Stimulated activated CD8-positive, alpha-beta memory T cell treated with anti-CD3 and anti-CD28 coated beads, Interleukin-4, amount 100 ng/mL, for 24 hours (primary cell): ENCODE data around the gene METTL13.

Experiments used
- DNase-seq: peaks from one replicate; pipeline ENCODE4 v3.0.0-alpha.2; 2020; ENCODE audit warnings: low read depth

Gene METTL13

GRCh38 chr1:171803461-171804022 lies 22.1 kb downstream of the METTL13 start:
- no peak for DNase-seq

DNA sequence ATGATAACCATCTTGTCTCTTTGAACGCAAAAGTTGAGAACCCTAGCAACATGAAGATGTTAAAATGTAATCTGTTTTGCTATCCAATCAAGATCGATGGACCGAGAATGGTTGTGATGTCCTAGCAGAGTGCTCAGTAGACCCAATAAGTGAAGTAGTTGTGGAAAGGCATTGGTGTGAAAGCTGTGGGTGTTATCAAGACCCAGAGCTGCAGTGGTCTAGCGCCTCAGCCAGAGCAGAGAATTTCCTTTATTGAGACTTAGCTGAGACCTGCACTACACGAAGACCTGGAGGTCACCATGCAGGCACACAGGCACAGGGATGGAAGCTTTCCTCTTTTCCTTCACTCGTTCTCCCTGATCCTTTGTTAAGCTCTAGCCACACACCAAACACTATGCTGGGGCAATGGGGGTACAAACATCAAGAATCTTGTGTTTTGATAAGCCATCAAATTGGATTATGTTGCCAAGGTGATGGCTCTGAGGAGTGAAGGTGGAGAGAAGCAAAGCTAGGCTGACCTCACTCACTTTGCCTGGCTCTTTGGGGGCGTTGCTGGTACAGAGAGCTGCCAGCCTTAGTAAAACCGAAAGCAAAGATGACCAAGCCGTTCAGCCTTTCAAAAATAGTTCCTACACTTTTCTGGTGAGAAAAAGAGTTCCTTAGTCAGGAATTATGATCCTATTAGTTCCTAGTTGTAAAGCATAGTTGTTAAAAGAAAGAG lies 24.1 kb downstream of the METTL13 start:
- DNase-seq = no peak

DNA sequence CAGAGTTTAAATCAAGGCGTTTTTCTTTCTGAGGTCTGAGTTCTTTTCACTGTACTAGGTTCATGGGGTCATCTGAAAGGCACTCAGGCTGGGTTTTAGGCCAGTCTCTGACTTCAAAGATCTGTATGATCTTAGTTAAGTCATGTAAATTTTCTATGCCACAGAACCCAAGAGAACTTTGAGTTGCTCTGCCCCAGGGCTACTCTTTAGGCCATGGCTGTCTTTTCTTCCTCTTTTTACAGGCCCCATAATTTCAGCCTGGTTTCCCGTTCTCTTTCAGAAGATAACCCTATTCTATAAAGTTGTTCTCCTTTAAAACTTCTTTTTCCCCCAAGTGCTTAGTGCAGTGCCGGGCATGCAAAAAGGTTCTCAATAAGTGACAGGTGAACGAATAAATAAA lies 26.1 kb downstream of the METTL13 start:
- no peak for DNase-seq

DNA sequence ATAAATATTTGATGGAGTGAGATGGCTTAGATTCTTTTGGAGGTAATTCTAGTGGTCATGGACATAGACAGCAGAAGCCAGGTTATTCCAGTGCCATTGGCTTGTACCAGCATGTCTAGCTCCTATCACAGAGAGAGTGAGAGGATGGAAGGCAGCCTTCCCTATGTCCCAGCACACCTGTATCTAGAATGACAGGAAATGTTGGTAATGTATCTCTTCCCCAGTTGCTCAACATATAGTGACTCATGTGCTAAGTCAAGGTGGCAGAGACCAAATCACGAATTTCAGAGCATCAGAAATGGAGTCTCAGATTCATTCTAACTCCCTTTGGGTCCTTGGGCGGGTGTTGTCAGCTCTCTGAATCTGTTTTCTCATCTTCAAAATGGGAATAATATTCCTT lies 28.4 kb downstream of the METTL13 start:
- no peak for DNase-seq

GRCh38 chr1:171811672-171812071 lies 30.2 kb downstream of the METTL13 start:
- no peak for DNase-seq

GRCh38 chr1:171814692-171815091 lies 33.2 kb downstream of the METTL13 start:
- no peak for DNase-seq

DNA sequence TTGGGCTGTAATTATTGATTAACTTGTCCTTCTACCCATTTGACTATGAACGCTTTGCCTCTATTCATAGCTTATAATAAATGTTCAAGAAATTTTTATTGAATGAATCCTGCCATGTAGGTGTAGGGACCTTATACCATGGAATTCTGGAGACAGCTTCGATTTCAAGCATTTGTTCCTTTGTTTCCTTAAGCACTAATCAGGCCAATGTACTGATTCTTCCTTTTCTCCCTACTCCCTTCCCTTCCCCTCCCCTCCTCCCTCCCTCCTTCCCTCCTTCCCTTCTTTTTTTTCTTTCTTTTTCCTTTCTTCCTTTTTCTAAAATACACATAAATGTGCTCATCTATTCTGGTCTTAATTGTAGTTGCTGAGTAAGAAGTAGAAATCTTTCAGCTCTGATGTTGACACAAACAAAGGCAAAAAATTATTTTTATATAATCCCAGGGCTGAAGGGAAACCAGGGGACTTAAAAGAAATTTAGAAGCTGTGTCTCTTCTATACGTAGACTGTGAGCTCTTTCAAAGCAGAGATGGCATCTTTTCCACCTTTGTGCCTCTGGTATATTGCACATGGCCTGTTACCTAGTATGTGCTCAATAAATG lies 34.9 kb downstream of the METTL13 start:
- no peak for DNase-seq

- no peak for DNase-seq
These were observed 36.2 kb downstream of the METTL13 start for GRCh38 chr1:171817511-171818265.

DNA sequence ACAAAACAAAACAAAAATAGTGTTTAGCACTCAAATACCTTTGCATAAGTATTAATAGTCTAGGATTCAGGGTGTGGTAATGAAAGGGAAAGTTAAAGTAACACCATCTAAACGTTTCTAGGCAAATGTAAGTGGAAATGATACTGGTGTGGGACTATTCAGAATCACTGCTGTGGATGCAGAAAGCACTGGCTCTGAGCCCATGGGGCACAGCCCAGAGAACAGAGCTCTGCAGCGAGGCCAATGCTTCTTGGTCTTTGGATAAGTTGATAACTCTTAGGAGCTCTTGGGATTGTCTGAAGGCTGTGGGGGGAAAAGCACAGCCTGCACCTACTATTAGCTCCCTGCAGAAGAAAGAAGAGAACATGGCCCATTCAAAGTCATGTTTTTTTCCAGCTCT lies 38.5 kb downstream of the METTL13 start:
- DNase-seq = no peak

DNA sequence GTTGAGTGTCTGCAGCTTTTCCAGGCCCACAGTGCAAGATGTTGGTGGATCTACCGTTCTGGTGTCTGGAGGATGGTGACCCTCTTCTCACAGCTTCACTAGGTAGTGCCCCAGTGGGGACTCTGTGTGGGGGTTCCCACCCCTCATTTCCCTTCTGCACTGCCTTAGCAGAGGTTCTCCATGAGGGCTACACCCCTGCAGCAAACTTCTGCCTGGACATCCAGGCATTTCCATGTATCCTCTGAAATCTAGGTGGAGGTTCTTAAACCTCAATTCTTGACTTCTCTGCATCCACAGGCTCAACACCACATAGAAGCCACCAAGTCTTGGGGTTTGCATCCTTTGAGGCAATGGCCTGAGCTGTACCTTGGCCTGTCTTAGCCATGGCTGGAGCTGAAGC lies 45.5 kb downstream of the METTL13 start:
- no peak for DNase-seq

DNA sequence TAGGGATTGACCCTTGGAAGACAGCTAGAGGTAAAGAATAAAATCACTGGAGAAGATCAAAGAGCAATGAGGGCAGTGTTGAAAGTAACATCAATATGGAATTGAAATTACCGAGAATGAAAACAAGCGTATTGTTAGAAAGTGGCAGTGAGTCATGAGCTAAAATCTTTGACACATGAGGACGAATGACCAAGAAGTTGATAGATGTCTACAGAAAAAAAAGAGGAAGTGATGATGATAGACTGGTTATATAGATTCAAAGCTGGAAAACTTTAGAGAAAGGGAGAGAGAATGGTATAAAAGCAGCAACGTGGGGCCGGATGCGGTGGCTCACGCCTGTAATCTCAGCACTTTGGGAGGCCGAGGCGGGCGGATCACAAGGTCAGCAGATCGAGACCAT lies 47.3 kb downstream of the METTL13 start:
- DNase-seq = no peak

GRCh38 chr1:171833091-171833825 lies 51.8 kb downstream of the METTL13 start:
- no peak for DNase-seq

DNA sequence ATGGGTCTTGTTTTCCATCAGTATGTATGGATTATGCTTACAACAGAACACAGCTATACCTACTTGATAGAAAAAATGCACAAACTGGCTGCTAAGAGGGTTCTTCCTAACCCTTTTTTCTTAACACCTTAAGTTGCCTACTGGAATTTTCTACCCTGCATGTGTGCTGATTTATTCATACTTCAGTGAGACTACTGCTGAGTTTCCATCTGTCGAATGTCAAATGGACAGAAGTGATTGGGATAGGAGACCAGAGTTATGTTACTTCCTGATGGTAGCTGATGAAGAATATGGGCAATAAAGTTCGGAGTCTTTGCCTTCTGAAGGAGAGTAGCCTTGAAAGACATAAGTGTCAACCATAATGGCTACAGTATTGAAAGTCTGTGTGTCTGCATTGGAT lies 53.4 kb downstream of the METTL13 start:
- DNase-seq = no peak

DNA sequence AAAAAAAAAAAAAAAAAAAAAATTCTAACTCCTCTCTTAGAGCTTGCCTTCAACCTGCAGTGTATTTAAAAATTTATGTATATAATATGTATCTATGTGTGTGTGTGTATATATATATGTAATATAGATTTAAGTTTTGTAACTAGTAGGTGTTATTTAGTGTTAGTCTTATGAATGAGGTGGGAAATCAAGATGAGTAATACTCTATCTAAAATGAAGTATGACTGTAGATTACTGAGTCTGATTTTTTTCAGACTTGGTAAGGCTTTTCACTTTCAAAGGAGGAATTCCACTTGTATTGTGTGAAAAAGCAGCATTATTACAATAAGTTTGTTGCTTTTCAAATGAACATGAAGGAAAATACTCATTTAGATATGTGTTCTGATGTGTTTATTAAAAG lies 54.4 kb downstream of the METTL13 start:
- no peak for DNase-seq

GRCh38 chr1:171841050-171841910 lies 59.8 kb downstream of the METTL13 start, which contains the start of gene DNM3:
Gene DNM3 (plus strand): TSS chr1:171841498. CDS start chr1:171841657, 159 bp downstream.
- DNase-seq = peak; percentile 62

DNA sequence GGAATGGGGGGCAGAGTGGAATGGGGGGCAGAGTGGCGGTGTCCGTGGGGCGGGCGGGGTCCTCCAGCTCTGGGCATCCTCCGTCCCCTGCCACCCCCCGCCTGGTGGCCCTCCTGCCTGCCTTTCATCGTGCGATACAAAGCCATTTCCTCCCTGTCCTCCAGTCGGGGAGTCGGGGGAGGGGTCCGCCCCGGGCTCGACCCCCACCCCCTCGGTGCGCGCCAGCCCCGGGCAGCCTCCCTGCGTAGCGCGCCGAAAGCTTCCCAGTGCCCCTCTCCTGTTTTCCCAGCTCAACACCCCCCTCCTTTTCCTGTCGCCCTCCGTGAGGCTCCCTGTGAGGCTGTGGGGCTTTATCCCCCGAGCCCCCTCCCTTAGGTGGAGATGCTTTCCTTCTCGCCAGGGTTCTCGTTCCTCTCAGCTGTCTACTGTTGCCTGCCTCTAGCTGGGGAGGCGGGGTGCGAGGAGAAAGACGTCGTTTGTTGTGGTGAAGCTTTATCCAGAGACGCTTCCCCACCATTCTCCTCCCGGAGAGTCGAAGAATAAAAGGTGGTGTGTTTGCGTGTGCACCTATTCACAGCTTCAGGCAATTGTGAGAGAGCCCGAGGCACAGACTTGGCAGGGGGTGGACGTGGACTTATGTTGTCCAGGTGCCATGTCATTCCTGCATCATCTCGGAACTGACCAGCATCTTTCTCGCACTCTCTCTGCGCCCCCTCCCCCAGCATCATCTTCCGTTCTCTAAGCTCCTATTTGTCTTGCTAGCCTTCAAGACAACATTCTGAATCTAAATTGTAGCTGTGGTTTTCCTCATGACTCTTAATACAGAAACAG lies 60.7 kb downstream of the METTL13 start:
- no peak for DNase-seq

GRCh38 chr1:171844381-171844780 lies 62.9 kb downstream of the METTL13 start:
- no peak for DNase-seq

DNA sequence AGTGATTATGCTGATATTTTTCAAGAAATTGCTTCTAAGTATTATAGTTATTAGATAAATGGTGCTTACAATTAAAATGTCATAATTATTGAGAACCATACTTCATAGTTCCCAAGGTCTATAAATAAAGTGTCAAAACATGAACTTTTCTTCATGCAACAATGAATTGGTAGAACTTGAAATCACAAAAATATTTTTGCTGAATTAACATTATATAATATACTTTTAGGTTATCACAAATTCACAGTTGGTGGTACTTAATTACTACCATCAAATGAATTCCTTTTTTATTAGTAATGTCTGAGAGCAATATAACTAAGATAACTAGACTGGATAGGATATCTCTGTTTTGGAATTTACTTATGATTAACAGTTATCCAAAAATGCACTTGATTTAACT lies 64.5 kb downstream of the METTL13 start:
- DNase-seq = no peak
